Calu3 (cell line): ENCODE measurements around the gene ATXN10. TPM values are rescaled to one million over a fixed set of nuclear protein-coding genes. Genes with fewer than 3 reads are reported as not detected.

ENCODE experiments used
- BruUV-seq: library from RNA; stranded (reverse); fragments of 400-500 nt; replicated peaks from 2 replicates; lab custom pipeline; 2021; lab: Mats Ljungman, UMichigan
- CTCF ChIA-PET: fragments of 300-600 bp; sonication (Branson Sonifier 250); formaldehyde crosslinking; loops from one replicate; lab custom pipeline; 2022; ENCODE audit warnings: antibody characterized with exemption; lab: Charles Lee
- DNase-seq: peaks from one replicate; pipeline ENCODE4 v3.0.0; 2022
- H3K27ac Mint-ChIP-seq: one replicate; pipeline ENCODE4 v1.8.0; 2022; ENCODE audit warnings: mixed read lengths; ENCODE audit not compliant: unreplicated experiment
- H3K27me3 Mint-ChIP-seq: one replicate; pipeline ENCODE4 v1.8.0; 2022; ENCODE audit warnings: mixed read lengths; ENCODE audit not compliant: unreplicated experiment
- H3K36me3 Mint-ChIP-seq: one replicate; pipeline ENCODE4 v1.8.0; 2022; ENCODE audit warnings: mild to moderate bottlenecking, moderate library complexity, mixed read lengths; ENCODE audit not compliant: insufficient read depth, unreplicated experiment
- H3K4me1 Mint-ChIP-seq: one replicate; pipeline ENCODE4 v1.8.0; 2022; ENCODE audit warnings: mild to moderate bottlenecking, low read depth, mixed read lengths; ENCODE audit not compliant: unreplicated experiment
- H3K4me3 Mint-ChIP-seq: one replicate; pipeline ENCODE4 v1.8.0; 2022; ENCODE audit warnings: mild to moderate bottlenecking, low read depth, moderate library complexity, mixed read lengths; ENCODE audit not compliant: unreplicated experiment
- H3K9me3 Mint-ChIP-seq: one replicate; pipeline ENCODE4 v1.8.0; 2022; ENCODE audit warnings: low read depth, mixed read lengths; ENCODE audit not compliant: unreplicated experiment
- intact Hi-C: fragments of 100-400 bp; cut with micrococcal nuclease; formaldehyde crosslinking; loops from one replicate; pipeline ENCODE4 v1.10.0; 2022; ENCODE audit not compliant: unreplicated experiment
- total RNA-seq: library from RNA; stranded (reverse); gene quantifications from 2 replicates; pipeline ENCODE4 v1.2.3, GENCODE V29; 2022
- TF ChIP-seq, protein P1 (sequence below): fragments of 200-600 bp; IDR thresholded peaks from one replicate; pipeline ENCODE4 v1.8.0; 2022; ENCODE audit warnings: antibody characterized with exemption; ENCODE audit not compliant: unreplicated experiment

Gene ATXN10
- total RNA-seq, 1 experiment from 2014 or later = 263 TPM

DNA sequence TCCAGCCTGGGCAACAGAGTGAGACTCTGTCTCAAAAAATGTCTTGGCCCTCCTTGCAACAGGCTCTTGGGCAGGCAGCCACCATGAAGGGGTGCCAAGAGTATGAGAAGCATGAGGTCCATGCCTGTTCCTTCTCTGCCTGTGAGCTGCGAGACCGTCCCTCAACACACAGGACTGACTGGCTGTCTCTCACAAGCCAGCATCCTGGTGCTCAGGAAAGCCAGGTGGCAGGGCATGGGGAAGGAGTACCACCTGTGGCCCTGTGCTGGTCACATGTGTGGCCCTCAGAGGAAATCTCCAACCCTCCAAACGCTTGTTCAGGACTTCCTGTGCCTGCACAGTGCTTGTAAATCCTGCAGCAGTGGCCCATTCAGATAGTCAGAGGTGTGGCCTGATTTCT lies 83.2 kb downstream of the ATXN10 start:
- CTCF ChIA-PET = no interaction called here
- Mint-ChIP-seq H3K4me1 (no peaks in the 10 kb centered on the region), H3K27me3 (no peaks in the 10 kb centered on the region), H3K9me3 (no peaks in the 10 kb centered on the region), H3K36me3 (peaks cover 33% of the 10 kb centered on the region), H3K27ac (no peak overlapping the region), H3K4me3 (no peak overlapping the region)
- no peak for DNase-seq
- TF ChIP-seq, protein P1, sequence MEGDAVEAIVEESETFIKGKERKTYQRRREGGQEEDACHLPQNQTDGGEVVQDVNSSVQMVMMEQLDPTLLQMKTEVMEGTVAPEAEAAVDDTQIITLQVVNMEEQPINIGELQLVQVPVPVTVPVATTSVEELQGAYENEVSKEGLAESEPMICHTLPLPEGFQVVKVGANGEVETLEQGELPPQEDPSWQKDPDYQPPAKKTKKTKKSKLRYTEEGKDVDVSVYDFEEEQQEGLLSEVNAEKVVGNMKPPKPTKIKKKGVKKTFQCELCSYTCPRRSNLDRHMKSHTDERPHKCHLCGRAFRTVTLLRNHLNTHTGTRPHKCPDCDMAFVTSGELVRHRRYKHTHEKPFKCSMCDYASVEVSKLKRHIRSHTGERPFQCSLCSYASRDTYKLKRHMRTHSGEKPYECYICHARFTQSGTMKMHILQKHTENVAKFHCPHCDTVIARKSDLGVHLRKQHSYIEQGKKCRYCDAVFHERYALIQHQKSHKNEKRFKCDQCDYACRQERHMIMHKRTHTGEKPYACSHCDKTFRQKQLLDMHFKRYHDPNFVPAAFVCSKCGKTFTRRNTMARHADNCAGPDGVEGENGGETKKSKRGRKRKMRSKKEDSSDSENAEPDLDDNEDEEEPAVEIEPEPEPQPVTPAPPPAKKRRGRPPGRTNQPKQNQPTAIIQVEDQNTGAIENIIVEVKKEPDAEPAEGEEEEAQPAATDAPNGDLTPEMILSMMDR = no peak
- no TSS peak for BruUV-seq
- intact Hi-C loops = no loop called here

DNA sequence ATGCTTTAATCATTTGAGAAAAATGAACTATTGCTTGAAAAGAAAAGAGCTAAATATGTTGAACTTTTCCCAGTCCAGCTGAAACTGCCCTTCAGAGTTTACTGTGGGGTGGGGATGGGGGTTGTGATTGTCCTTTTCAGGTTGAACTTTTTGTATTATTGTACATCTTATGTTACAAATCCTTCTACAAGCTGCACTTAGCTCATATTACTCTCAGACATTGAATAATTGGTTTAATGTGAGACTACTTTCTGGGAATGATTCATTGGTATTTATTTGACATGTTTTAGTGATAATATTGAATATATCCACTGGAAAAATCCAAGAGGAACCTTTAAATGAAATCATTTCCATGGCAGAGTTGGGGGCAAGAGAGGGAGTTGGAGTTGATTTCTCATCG lies 84.9 kb downstream of the ATXN10 start:
- Mint-ChIP-seq H3K36me3 (peaks cover 39% of the 10 kb centered on the region), H3K9me3 (no peaks in the 10 kb centered on the region), H3K4me1 (no peaks in the 10 kb centered on the region), H3K27me3 (no peaks in the 10 kb centered on the region), H3K4me3 (no peak overlapping the region), H3K27ac (no peak overlapping the region)
- BruUV-seq = no TSS peak
- TF ChIP-seq, protein P1 = no peak
- CTCF ChIA-PET = no interaction called here
- intact Hi-C loops = no loop called here
- no peak for DNase-seq

- CTCF ChIA-PET = no interaction called here
- no peak for DNase-seq
- no peak overlapping the region for H3K27ac Mint-ChIP-seq
- BruUV-seq = no TSS peak
- H3K36me3 Mint-ChIP-seq = peaks cover 38% of the 10 kb centered on the region
- H3K27me3 Mint-ChIP-seq = no peaks in the 10 kb centered on the region
- H3K4me1 Mint-ChIP-seq = no peaks in the 10 kb centered on the region
- no peaks in the 10 kb centered on the region for H3K9me3 Mint-ChIP-seq
- intact Hi-C loops = no loop called here
- no peak overlapping the region for H3K4me3 Mint-ChIP-seq
- TF ChIP-seq, protein P1 = no peak
Measured at GRCh38 chr22:45757068-45757467, 85.4 kb downstream of the ATXN10 start.

DNA sequence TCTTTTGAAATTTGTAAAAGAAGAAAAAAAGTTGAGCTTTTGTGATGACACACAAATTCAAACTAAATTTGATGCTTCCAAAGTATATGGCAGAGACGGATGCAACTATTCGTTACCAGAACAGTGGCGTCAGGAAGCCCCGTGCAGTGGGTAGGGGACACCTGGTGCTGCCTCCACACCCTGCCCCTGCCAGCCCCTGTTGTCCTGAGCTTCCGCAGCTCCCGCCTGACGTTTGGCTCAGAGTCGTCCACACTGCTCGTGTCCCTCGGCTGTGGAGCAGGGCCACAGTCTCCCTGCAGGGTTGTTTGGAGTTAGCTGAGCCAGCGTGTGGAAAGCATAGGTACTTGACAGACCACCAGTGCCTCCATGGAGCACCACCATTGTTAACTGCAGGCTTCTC lies 86.3 kb downstream of the ATXN10 start:
- CTCF ChIA-PET = no interaction called here
- Mint-ChIP-seq H3K27ac (no peak overlapping the region), H3K27me3 (no peaks in the 10 kb centered on the region), H3K4me3 (no peak overlapping the region), H3K9me3 (no peaks in the 10 kb centered on the region), H3K4me1 (no peaks in the 10 kb centered on the region), H3K36me3 (peaks cover 31% of the 10 kb centered on the region)
- TF ChIP-seq, protein P1 = no peak
- no peak for DNase-seq
- no TSS peak for BruUV-seq
- intact Hi-C loops = no loop called here
